Vagina (tissue), 2 donors: ENCODE data around the gene NRL.

Experiments used
- CTCF ChIP-seq, 3 experiments: fragments of 450-650 bp in 2 of 3; fragments of 200-600 bp in 1 of 3; sonication (generic) in 1 of 3; IDR thresholded peaks; one replicate each; pipeline ENCODE4 v1.5.1; 2017 to 2019; ENCODE audit warnings: antibody characterized with exemption in 3 of 3, mild to moderate bottlenecking in 2 of 3, moderate library complexity in 2 of 3
- POLR2AphosphoS5 ChIP-seq, 2 donors: sonication (generic); formaldehyde crosslinking; IDR thresholded peaks; one replicate each; pipeline ENCODE4 v1.9.0; 2017; ENCODE audit warnings: antibody characterized with exemption in 2 of 2, mild to moderate bottlenecking in 2 of 2, low read depth in 1 of 2; ENCODE audit not compliant: insufficient read depth in 1 of 2

GRCh38 chr14:24080142-24080530 lies 34.6 kb downstream of the NRL start:
- TF ChIP-seq CTCF (IDR thresholded peaks at IDR 0.05) (no peak), POLR2AphosphoS5 (IDR thresholded peaks at IDR 0.05; ENCODE audit: insufficient read depth in 1 of 2, low read depth in 1 of 2) (no peak)
